GM21717 (cell line): ENCODE measurements around the gene TMPRSS3.

Experiments
- ATAC-seq: cut with Tn5 transposase; IDR thresholded peaks from one replicate; pipeline ENCODE4 v1.9.1; 2021; ENCODE audit warnings: mild to moderate bottlenecking, moderate library complexity; ENCODE audit not compliant: unreplicated experiment

TMPRSS3 gene

GRCh38 chr21:42390193-42390592 is 5.7 kb downstream of the TMPRSS3 start:
- ATAC-seq: no peak

- no peak for ATAC-seq
Measured at GRCh38 chr21:42389449-42389835, 6.4 kb downstream of the TMPRSS3 start.

GRCh38 chr21:42388740-42389448 is 7.0 kb downstream of the TMPRSS3 start:
- no peak for ATAC-seq

GRCh38 chr21:42387843-42388340 is 8.0 kb downstream of the TMPRSS3 start:
- no peak for ATAC-seq

GRCh38 chr21:42387164-42387563 is 8.7 kb downstream of the TMPRSS3 start:
- no peak for ATAC-seq

- ATAC-seq: no peak
Measured at GRCh38 chr21:42386034-42386591, 9.7 kb downstream of the TMPRSS3 start.

- ATAC-seq: no peak
Measured at GRCh38 chr21:42385619-42386018, 10.2 kb downstream of the TMPRSS3 start.

GRCh38 chr21:42384989-42385388 is 10.9 kb downstream of the TMPRSS3 start:
- ATAC-seq: no peak

- ATAC-seq: no peak
Measured at GRCh38 chr21:42384156-42384945, 11.5 kb downstream of the TMPRSS3 start.

- no peak for ATAC-seq
Measured at GRCh38 chr21:42383331-42383730, 12.5 kb downstream of the TMPRSS3 start.

GRCh38 chr21:42382915-42383314 is 12.9 kb downstream of the TMPRSS3 start:
- no peak for ATAC-seq

GRCh38 chr21:42381347-42381984 is 14.4 kb downstream of the TMPRSS3 start:
- no peak for ATAC-seq

- ATAC-seq: no peak
Measured at GRCh38 chr21:42379426-42380215, 16.2 kb downstream of the TMPRSS3 start.

GRCh38 chr21:42378418-42378817 is 17.4 kb downstream of the TMPRSS3 start:
- no peak for ATAC-seq

GRCh38 chr21:42377951-42378340 is 17.9 kb downstream of the TMPRSS3 start:
- ATAC-seq: no peak

GRCh38 chr21:42377211-42377950 is 18.5 kb downstream of the TMPRSS3 start:
- ATAC-seq: no peak

GRCh38 chr21:42376338-42376982 is 19.4 kb downstream of the TMPRSS3 start:
- no peak for ATAC-seq

GRCh38 chr21:42375966-42376337 is 19.9 kb downstream of the TMPRSS3 start:
- ATAC-seq: no peak

- no peak for ATAC-seq
Measured at GRCh38 chr21:42375506-42375905, 20.3 kb downstream of the TMPRSS3 start.
